NCI-H460 (cell line): ENCODE measurements around the gene SPAAR. TPM values are rescaled to one million over a fixed set of nuclear protein-coding genes. Genes with fewer than 3 reads are reported as not detected.

Source experiments
- DNase-seq: peaks from one replicate; pipeline ENCODE4 v3.0.0-alpha.2; 2016; ENCODE audit warnings: low read depth; ENCODE audit errors: extremely low read depth
- total RNA-seq: library from RNA; depleted of rRNA; stranded (reverse); fragments of >200 nt; shearing (Covaris generic); gene quantifications from 2 replicates; pipeline ENCODE4 v1.2.3, GENCODE V29; 2014; rRNA removed

The SPAAR gene
- total RNA-seq, 1 experiment from 2014 or later, result not detected

GRCh38 chr9:35942286-35942685 is 33.0 kb downstream of the SPAAR start:
- no peak for DNase-seq

GRCh38 chr9:35944173-35944572 is 34.9 kb downstream of the SPAAR start:
- DNase-seq, result no peak

GRCh38 chr9:35944841-35945240 is 35.6 kb downstream of the SPAAR start:
- no peak for DNase-seq

- DNase-seq, result peak; percentile 87
Observed at GRCh38 chr9:35945341-35946018, 36.2 kb downstream of the SPAAR start.

GRCh38 chr9:35948451-35948850 is 39.2 kb downstream of the SPAAR start:
- no peak for DNase-seq

- DNase-seq, result no peak
Observed at GRCh38 chr9:35948901-35949318, 39.6 kb downstream of the SPAAR start.

GRCh38 chr9:35951736-35952135 is 42.4 kb downstream of the SPAAR start:
- no peak for DNase-seq

- no peak for DNase-seq
Observed at GRCh38 chr9:35952526-35953191, 43.4 kb downstream of the SPAAR start.

GRCh38 chr9:35954942-35955546 is 45.8 kb downstream of the SPAAR start:
- peak; percentile 57 for DNase-seq

- DNase-seq, result no peak
Observed at GRCh38 chr9:35956651-35957050, 47.4 kb downstream of the SPAAR start.

GRCh38 chr9:35958104-35958837 is 49.0 kb downstream of the SPAAR start, which contains the start of gene OR2S2:
Gene OR2S2, minus strand, starts transcription at chr9:35958154. Its CDS starts 56 bp downstream, at chr9:35958098.
- no peak for DNase-seq

- DNase-seq, result no peak
Observed at GRCh38 chr9:35960039-35960655, 50.9 kb downstream of the SPAAR start.

Other genes starting within 250 kb of the SPAAR start
- 5.0 and 7.5 TPM in 2 replicates for gene ARHGEF39, start 244.3 kb upstream of the SPAAR start, total RNA-seq
- 10.1 and 13.7 TPM in 2 replicates for gene CA9, start 235.6 kb upstream of the SPAAR start, total RNA-seq
- 36.3 and 40.7 TPM in 2 replicates for gene TPM2, start 219.6 kb upstream of the SPAAR start, total RNA-seq
- 44.8 TPM in 2 replicates for gene TLN1, start 177.3 kb upstream of the SPAAR start, total RNA-seq
- 22.4 and 24.5 TPM in 2 replicates for gene CREB3, start 176.8 kb upstream of the SPAAR start, total RNA-seq
- 19.8 and 24.0 TPM in 2 replicates for gene GBA2, start 160.3 kb upstream of the SPAAR start, total RNA-seq
- 13.0 and 15.0 TPM in 2 replicates for gene RGP1, start 160.2 kb upstream of the SPAAR start, total RNA-seq
- 1.1 TPM in 1 of 2 replicates, not detected in the other for gene MSMP, start 155.2 kb upstream of the SPAAR start, total RNA-seq
- 1.7 and 7.0 TPM in 2 replicates for gene NPR2, start 117.9 kb upstream of the SPAAR start, total RNA-seq
- 0.14 and 0.47 TPM in 2 replicates for gene SPAG8, start 97.2 kb upstream of the SPAAR start, total RNA-seq
- gene HINT2, start 94.4 kb upstream of the SPAAR start, total RNA-seq, result 18.2 and 22.8 TPM in 2 replicates
- not detected in 2 replicates for gene FAM221B, start 80.8 kb upstream of the SPAAR start, total RNA-seq
- gene TMEM8B, start 80.3 kb upstream of the SPAAR start, total RNA-seq, result 1.2 and 1.4 TPM in 2 replicates
- gene OR13J1, start 39.1 kb upstream of the SPAAR start, total RNA-seq, result not detected in 2 replicates
- 1.4 and 3.2 TPM in 2 replicates for gene HRCT1, start 3.3 kb upstream of the SPAAR start, total RNA-seq
- gene OR2S2, start 48.7 kb downstream of the SPAAR start, total RNA-seq, result not detected in 2 replicates
- 3.6 and 6.0 TPM in 2 replicates for gene RECK, start 127.4 kb downstream of the SPAAR start, total RNA-seq
- 0.35 and 0.92 TPM in 2 replicates for gene GLIPR2, start 227.2 kb downstream of the SPAAR start, total RNA-seq